Nephron (organoid): ENCODE measurements around the gene TSPAN18.
A peak's percentile ranks its signal among the peaks of the same experiment; 100 is the strongest.

Experiments
- H3K27ac Mint-ChIP-seq, 3 experiments: 2 replicates each; pipeline ENCODE4 v1.8.0; 2020; ENCODE audit warnings: mixed read lengths in 3 of 3, mild to moderate bottlenecking in 2 of 3, moderate library complexity in 1 of 3
- H3K27me3 Mint-ChIP-seq: 2 replicates; pipeline ENCODE4 v1.8.0; 2021; ENCODE audit warnings: low read depth, mild to moderate bottlenecking, moderate library complexity, mixed read lengths
- H3K36me3 Mint-ChIP-seq: 2 replicates; pipeline ENCODE4 v1.8.0; 2020; ENCODE audit warnings: low read depth, mixed read lengths
- H3K4me1 Mint-ChIP-seq: 2 replicates; pipeline ENCODE4 v1.8.0; 2020; ENCODE audit warnings: mixed read lengths
- H3K4me3 Mint-ChIP-seq, 3 experiments: 2 replicates each; pipeline ENCODE4 v1.8.0; 2020; ENCODE audit warnings: mild to moderate bottlenecking in 3 of 3, mixed read lengths in 3 of 3, moderate library complexity in 2 of 3
- H3K9me3 Mint-ChIP-seq: 2 replicates; pipeline ENCODE4 v1.8.0; 2020; ENCODE audit warnings: mixed read lengths
- CTCF ChIP-seq, 3 experiments: fragments of 200-600 bp; sonication (generic); IDR thresholded peaks; one replicate each; pipeline ENCODE4 v1.5.0; 2021; ENCODE audit warnings: antibody characterized with exemption in 3 of 3; ENCODE audit not compliant: unreplicated experiment in 3 of 3

Gene TSPAN18

GRCh38 chr11:44725016-44725685 lies 1.6 kb upstream of the TSPAN18 start:
- peaks cover 24% of the 10 kb centered on the region for H3K27me3 Mint-ChIP-seq
- no peaks in the 10 kb centered on the region for H3K36me3 Mint-ChIP-seq
- no peak for TF ChIP-seq CTCF (IDR thresholded peaks at IDR 0.05; ENCODE audit: unreplicated experiment in 3 of 3)
- H3K9me3 Mint-ChIP-seq = no peaks in the 10 kb centered on the region
- H3K4me1 Mint-ChIP-seq = peaks cover 53% of the 10 kb centered on the region
- H3K4me3 Mint-ChIP-seq = peak overlapping the region; percentile 73 to 84 (median 83)
- peak overlapping the region; percentile 26 to 86 (median 59) for H3K27ac Mint-ChIP-seq

GRCh38 chr11:44725757-44726282 lies 942 bp upstream of the TSPAN18 start:
- peak overlapping the region; percentile 26 to 86 (median 59) for H3K27ac Mint-ChIP-seq
- H3K4me1 Mint-ChIP-seq = peaks cover 53% of the 10 kb centered on the region
- peak overlapping the region; percentile 73 to 84 (median 83) for H3K4me3 Mint-ChIP-seq
- TF ChIP-seq CTCF (IDR thresholded peaks at IDR 0.05; ENCODE audit: unreplicated experiment in 3 of 3) = no peak
- H3K27me3 Mint-ChIP-seq = peaks cover 23% of the 10 kb centered on the region
- no peaks in the 10 kb centered on the region for H3K9me3 Mint-ChIP-seq
- no peaks in the 10 kb centered on the region for H3K36me3 Mint-ChIP-seq

DNA sequence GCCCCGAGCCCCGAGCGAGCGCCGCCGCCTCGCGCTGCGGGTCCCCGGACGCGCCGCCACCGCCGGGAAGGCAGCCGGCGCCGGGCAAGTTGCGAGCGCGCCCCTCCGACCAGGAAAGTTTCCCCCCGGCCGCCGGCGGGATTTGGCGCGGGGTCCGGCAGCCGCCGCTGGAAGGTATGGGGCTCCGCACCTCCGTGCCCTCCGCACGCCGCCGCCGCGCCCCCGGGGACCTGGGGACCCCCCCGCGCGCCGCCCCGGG lies 281 bp downstream of the TSPAN18 start:
- no peaks in the 10 kb centered on the region for H3K36me3 Mint-ChIP-seq
- no peak overlapping the region for H3K4me3 Mint-ChIP-seq
- peaks cover 21% of the 10 kb centered on the region for H3K27me3 Mint-ChIP-seq
- no peak overlapping the region for H3K27ac Mint-ChIP-seq
- peaks cover 53% of the 10 kb centered on the region for H3K4me1 Mint-ChIP-seq
- H3K9me3 Mint-ChIP-seq = no peaks in the 10 kb centered on the region
- no peak for TF ChIP-seq CTCF (IDR thresholded peaks at IDR 0.05; ENCODE audit: unreplicated experiment in 3 of 3)

GRCh38 chr11:44727373-44728287 lies 868 bp downstream of the TSPAN18 start:
- H3K27ac Mint-ChIP-seq = peak overlapping the region; percentile 65 to 90 (median 76)
- H3K4me1 Mint-ChIP-seq = peaks cover 58% of the 10 kb centered on the region
- peaks cover 21% of the 10 kb centered on the region for H3K27me3 Mint-ChIP-seq
- TF ChIP-seq CTCF (IDR thresholded peaks at IDR 0.05; ENCODE audit: unreplicated experiment in 3 of 3) = peak; percentile 91 to 98 (median 96)
- no peaks in the 10 kb centered on the region for H3K36me3 Mint-ChIP-seq
- no peaks in the 10 kb centered on the region for H3K9me3 Mint-ChIP-seq
- peak overlapping the region; percentile 88 to 92 (median 89) for H3K4me3 Mint-ChIP-seq

DNA sequence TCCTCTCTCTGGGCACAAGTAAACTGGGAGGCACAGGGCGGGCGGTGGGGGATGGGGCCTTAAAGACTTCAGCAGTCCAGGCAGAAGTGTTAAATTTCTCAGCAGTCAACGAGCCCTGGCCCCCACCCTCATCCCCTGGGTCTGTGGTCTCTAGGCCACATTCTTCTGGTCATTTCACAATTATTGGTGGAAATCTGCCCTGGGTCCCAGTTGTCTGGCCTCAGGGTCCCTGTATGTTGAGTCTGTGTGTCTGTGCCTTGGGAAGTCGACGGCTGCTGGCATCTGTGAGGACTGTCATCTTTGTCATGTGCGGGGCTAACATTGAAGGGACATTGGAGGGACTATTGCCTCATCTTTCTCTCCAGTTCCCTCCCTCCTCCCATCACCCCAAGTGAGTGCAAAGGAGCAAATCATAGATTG lies 1.7 kb downstream of the TSPAN18 start:
- no peaks in the 10 kb centered on the region for H3K36me3 Mint-ChIP-seq
- H3K27me3 Mint-ChIP-seq = peaks cover 21% of the 10 kb centered on the region
- H3K9me3 Mint-ChIP-seq = no peaks in the 10 kb centered on the region
- no peak for TF ChIP-seq CTCF (IDR thresholded peaks at IDR 0.05; ENCODE audit: unreplicated experiment in 3 of 3)
- peaks cover 66% of the 10 kb centered on the region for H3K4me1 Mint-ChIP-seq
- peak overlapping the region; percentile 88 to 92 (median 89) for H3K4me3 Mint-ChIP-seq
- H3K27ac Mint-ChIP-seq = peak overlapping the region; percentile 65 to 90 (median 76)
